Measurements from ENCODE around the gene NUDT4B.
"Not testable (repeated sequence)": the region's sequence is repeated elsewhere in the genome, so short reads cannot be mapped to it uniquely, and the experiment has no call there.

NUDT4B gene

DNA sequence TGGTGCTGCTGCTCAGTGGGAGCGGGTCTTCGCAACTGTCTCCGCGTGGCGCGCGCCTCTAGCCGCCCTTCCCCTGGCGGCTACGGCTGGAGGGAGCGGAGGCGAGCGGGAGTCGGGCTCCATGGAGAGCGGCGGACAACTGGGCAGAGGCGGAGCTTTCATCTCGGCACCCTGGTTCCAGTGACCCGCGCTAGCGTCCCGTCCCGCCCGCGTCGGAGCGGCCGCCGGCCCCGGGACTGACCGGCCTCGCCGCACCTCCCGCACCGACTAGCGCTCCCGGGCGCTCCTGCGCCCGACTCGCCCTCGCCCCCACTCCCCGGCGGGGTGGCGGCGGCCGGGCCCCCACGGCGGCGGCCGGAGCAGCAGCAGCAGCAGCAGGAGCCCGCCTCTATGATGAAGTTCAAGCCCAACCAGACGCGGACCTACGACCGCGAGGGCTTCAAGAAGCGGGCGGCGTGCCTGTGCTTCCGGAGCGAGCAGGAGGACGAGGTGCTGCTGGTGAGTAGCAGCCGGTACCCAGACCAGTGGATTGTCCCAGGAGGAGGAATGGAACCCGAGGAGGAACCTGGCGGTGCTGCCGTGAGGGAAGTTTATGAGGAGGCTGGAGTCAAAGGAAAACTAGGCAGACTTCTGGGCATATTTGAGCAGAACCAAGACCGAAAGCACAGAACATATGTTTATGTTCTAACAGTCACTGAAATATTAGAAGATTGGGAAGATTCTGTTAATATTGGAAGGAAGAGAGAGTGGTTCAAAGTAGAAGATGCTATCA is at the start of gene NUDT4B:
Gene NUDT4B, plus strand, starts transcription at position 212 of the 772 bp plus-strand sequence. Its CDS starts 179 bp downstream, at position 391.
- DNase-seq: not testable (repeated sequence)

GRCh38 chr1:148699357-148699756 is 49.2 kb upstream of the NUDT4B start:
- not testable (repeated sequence) for DNase-seq

DNA sequence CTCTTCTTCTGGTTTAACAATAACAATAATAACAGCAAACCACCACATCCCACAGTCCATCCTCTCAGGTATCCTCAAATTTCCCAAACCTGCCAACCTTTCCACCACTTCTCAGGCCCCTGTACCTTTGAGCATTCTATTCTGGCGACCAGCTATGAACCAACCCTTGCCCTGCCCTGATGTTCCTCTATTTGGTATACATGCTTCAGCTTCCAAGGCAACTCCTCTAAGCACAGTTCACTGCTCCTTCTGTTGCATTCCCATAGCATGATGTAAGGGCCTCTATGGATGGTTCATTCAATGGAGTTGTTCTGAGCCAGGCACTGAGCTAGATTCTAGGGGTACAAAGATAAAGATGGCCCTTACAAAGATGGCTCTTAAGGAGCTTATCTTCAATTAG is 46.3 kb upstream of the NUDT4B start:
- not testable (repeated sequence) for DNase-seq

- DNase-seq: not testable (repeated sequence)
Measured at GRCh38 chr1:148703973-148704591, 44.5 kb upstream of the NUDT4B start.

GRCh38 chr1:148705316-148705948 is 43.1 kb upstream of the NUDT4B start:
- DNase-seq: not testable (repeated sequence)

DNA sequence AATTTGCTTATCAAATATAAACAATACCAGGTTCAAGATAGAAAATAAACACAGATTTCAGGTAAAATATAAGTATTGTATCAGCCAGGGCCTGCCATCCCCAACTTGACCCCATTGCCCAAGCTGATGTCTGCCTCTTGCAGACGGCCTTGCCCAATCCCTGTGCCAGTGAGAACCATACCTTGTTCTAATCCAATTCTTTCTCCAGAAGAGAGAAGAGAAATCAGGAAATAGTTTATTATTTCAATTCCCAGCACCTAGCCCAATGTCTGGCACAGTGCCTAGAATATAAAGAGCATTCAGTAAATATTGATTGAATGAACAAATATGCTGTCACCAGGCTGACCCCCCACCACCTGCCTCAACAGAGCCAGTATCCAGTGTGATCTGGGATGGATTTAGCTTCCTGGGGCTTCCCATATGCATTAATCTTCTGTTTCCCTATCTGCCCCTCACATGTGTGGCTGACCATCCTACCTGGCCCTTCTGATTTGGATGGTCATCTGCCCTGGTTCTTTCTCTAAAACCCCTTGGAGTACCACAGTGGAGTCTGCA is 39.7 kb upstream of the NUDT4B start:
- DNase-seq: not testable (repeated sequence)

GRCh38 chr1:148710772-148711523 is 37.6 kb upstream of the NUDT4B start:
- not testable (repeated sequence) for DNase-seq

- not testable (repeated sequence) for DNase-seq
Measured at GRCh38 chr1:148712353-148712752, 36.2 kb upstream of the NUDT4B start.

DNA sequence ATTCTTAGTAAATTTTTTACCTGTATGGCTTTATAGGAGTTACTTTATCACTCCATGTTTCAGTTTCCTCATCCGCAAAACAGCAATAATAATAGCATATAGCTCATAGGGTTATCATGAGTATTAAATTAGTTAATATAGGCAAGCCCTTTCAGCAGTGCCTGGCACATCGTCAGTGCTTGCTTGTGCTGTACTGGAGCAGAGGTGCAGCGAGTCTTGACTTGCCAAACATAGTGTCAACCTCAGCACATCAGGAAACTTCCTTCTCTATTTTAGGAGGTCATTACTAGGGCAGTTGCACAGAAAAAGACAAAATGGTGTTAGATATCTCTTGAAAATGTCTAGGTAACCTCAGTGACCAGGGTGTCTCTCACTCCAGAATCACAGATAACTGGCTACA is 33.1 kb upstream of the NUDT4B start:
- DNase-seq: not testable (repeated sequence)

DNA sequence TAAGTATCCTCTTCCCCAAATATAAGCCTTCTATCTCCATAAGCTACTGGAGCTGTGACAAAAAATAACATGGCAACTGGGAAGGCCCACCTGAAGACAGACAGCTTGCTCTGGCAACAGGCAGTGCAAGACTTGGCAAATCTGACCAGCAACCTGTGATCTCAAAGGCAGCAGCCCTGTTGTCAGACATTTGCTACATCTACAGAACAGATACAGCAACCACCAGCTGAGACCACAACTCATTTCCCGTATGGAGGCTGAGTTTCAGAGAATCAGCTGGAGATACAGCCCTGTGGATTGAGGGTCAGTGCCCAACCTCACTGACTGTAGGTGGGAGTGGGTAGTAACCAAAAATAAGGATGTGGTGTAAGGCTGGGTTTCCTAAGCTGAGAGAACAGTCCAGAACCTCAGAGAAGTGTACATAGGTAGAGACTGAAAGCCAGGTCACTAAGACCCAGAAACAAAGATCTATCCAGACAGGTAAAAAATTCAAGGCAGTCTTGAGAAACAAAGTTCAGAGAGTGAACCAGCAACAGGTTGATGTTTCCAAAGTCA is 31.5 kb upstream of the NUDT4B start:
- DNase-seq: not testable (repeated sequence)

DNA sequence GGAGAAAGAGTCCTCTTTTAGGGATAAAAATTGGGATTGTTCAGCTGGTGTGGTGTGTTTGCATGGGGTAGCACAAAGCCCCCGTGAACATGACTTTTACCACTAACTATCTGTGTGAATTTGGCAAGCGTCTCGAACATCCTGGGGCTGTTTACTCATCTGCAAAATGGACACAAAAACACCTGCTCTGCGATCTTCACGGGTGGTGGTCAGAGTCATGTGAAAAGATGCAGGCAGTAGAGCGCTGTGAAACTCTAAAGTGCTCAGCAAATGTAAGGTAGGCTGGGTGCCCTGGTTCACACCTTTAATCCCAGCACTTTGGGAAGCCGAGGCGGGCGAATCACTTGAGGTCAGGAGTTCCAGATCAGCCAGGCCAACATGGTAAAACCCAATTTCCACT is 27.7 kb upstream of the NUDT4B start:
- DNase-seq: not testable (repeated sequence)

- DNase-seq: not testable (repeated sequence)
Measured at GRCh38 chr1:148722758-148723157, 25.8 kb upstream of the NUDT4B start.

- not testable (repeated sequence) for DNase-seq
Measured at GRCh38 chr1:148723515-148723914, 25.1 kb upstream of the NUDT4B start.

GRCh38 chr1:148724872-148725271 is 23.7 kb upstream of the NUDT4B start:
- DNase-seq: not testable (repeated sequence)

GRCh38 chr1:148727862-148728261 is 20.7 kb upstream of the NUDT4B start:
- DNase-seq: not testable (repeated sequence)

DNA sequence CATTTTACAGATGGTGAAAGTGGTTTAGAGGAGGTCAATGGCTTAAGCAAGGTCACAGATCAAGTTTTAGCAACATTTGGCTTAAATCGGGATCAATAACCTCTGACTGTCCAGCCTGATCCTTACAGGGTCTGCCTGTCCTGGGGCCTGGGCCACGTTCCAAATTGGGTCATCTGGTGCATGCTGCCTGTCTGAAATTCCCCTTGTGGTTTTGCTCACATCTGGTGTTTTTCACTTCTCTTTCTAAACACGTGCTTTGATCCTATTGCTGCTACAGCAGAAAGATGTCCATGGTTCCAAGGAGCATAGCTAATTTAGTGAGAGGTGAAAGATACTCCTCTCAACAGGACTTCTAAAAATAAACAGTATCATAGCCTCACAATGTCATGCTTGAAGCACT is 19.4 kb upstream of the NUDT4B start:
- not testable (repeated sequence) for DNase-seq

- not testable (repeated sequence) for DNase-seq
Measured at GRCh38 chr1:148729541-148729940, 19.0 kb upstream of the NUDT4B start.

DNA sequence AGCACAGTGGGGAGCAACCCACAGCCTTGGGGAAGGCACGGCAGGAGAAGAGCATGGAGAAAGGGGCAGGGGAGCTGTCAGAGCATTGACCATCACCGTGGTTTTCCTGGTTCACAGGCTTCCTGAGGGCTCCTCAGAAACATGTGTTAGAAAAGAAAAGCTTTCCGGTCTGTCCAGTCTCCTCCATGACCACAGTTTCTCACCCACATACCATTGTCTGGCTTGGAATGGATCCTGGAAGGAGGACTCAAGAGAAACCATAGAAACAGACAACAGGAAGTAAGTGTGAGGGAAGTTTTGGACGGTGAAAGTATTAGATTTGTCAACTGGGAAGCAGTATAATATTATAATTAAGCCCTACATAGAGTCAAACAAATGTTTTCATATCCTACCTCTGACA is 16.3 kb upstream of the NUDT4B start:
- not testable (repeated sequence) for DNase-seq

DNA sequence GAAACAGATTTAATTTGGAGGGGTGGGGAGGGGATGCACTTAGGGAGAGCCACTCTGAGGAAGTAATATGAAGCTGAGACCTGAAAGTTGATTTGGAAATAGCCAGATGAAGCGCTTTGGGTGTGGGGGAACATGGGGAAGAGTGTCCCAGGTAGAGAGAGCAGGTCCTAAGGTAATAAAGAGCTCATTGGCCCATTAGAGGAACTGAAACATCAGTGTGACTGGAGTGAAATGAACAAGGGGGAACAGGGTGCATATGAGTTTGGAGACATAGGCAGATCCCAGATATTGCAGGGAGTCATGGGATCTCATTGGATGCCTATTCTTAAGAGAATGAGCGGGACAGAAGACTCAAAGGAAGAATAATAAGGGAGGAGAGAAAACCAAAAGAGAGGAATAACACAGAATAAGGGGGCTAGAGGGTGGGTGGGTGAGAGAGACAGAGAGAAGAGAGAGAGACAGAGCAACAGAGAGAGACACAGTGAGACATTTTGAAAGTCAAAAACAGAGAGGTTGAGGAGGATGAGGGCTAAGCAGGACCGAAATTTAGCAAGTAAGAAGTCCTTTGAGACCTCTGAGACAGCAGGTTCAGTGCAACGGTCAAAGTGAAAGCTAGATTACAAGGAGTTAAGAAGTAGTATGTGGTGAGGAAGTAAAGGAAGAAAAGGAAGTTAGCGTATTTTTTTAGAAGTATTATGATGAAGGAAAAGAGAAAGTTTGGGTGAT is 14.8 kb upstream of the NUDT4B start:
- DNase-seq: not testable (repeated sequence)

DNA sequence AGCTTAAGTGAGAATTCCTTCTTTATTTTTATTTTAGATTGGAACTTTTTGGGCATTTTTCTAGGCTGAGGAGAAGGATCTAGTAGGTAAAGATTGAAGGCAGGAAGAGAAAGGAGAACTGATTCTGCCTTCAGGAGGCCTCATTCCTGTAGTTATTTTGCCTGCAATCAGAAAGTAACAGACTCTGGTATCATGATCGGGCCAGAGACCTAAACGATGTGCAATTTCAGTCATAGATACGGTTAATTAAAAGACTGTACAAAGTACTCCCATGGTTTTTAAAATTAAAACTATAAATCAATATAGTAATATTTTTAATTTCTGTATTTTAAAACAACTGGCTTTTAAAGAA is 14.3 kb upstream of the NUDT4B start:
- DNase-seq: not testable (repeated sequence)

DNA sequence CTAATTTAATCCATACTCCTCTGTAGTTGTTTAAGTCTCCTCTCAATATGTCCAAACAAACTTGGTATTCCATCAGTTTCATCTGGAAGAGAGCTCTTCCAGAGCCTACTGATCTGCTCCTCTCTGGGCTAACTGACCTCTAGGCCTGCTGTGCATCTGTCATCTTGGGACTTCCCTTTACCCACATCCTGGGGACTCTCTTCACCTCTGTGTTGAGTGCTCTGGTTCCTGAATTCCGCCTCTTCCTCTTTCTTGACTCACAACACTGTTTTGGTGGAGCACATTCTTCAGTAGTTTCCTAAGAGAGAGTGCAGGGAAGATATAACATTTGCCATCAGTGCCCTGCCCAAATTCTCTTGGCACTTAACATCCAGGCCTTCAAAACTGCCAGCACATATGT is 13.0 kb upstream of the NUDT4B start:
- DNase-seq: not testable (repeated sequence)

DNA sequence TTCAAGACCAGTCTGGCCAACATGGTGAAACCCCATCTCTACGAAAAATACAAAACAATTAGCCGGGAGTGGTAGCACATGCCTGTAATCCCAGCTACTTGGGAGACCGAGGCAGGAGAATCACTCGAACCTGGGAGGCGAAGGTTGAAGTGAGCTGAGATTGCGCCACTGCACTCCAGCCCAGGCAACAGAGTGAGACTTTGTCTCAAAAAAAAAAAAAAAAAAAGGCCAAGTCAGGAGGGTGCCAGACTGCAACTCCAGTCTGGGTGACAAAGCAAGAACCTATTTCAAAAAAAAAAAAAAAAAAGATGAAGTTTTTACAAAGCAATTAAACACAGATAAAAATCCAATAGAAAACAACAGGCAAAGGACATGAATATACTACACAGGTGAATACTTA is 9.9 kb upstream of the NUDT4B start:
- DNase-seq: not testable (repeated sequence)
